GM23338 (cell line): ENCODE data around the gene ZCCHC17. TPM values are rescaled to one million over a fixed set of nuclear protein-coding genes. Genes with fewer than 3 reads are reported as not detected.
"Not testable (repeated sequence)": the region's sequence is repeated elsewhere in the genome, so short reads cannot be mapped to it uniquely, and the experiment has no call there.

Source experiments
- ATAC-seq: fragments of 200-7000 bp; cut with Tn5 transposase; 3 replicates; pipeline ENCODE4 v1.9.1; 2020
- DNase-seq: peaks from one replicate; pipeline ENCODE4 v3.0.0-alpha.2; 2015; ENCODE audit warnings: low spot score
- H2AFZ ChIP-seq: fragments of 200-600 bp; sonication (generic); 2 replicates; pipeline ENCODE4 v1.8.0; 2016; ENCODE audit warnings: antibody characterized with exemption, mild to moderate bottlenecking, moderate library complexity
- H3F3A ChIP-seq: fragments of 200-600 bp; sonication (generic); replicated peaks from 2 replicates; pipeline ENCODE4 v1.8.0; 2017; ENCODE audit warnings: antibody characterized with exemption, mixed run types, low read depth
- H3K27ac ChIP-seq: fragments of 200-600 bp; sonication (generic); 2 replicates; pipeline ENCODE4 v1.6.1; 2016; ENCODE audit warnings: low read depth
- H3K27me3 ChIP-seq: fragments of 200-600 bp; sonication (generic); 2 replicates; pipeline ENCODE4 v1.8.0; 2016; ENCODE audit warnings: mild to moderate bottlenecking, mixed run types, moderate library complexity; ENCODE audit not compliant: insufficient read depth
- H3K36me3 ChIP-seq: fragments of 200-600 bp; sonication (generic); 2 replicates; pipeline ENCODE4 v1.8.0; 2016; ENCODE audit warnings: mild to moderate bottlenecking; ENCODE audit not compliant: insufficient read depth
- H3K4me1 ChIP-seq: fragments of 200-600 bp; sonication (generic); 2 replicates; pipeline ENCODE4 v1.8.0; 2016; ENCODE audit warnings: mild to moderate bottlenecking, moderate library complexity; ENCODE audit not compliant: insufficient read depth
- H3K4me2 ChIP-seq: fragments of 200-600 bp; sonication (generic); 2 replicates; pipeline ENCODE4 v1.7.1; 2017; ENCODE audit warnings: mixed run types
- H3K4me3 ChIP-seq: fragments of 200-600 bp; sonication (generic); 2 replicates; pipeline ENCODE4 v1.6.1; 2016; ENCODE audit warnings: mixed run types
- H3K79me2 ChIP-seq: fragments of 200-600 bp; sonication (generic); replicated peaks from 2 replicates; pipeline ENCODE4 v1.8.0; 2017; ENCODE audit warnings: mild to moderate bottlenecking; ENCODE audit not compliant: insufficient read depth
- H3K9me2 ChIP-seq: fragments of 200-600 bp; sonication (generic); 2 replicates; pipeline ENCODE4 v1.8.0; 2017; ENCODE audit not compliant: insufficient read depth
- H4K20me1 ChIP-seq: fragments of 200-600 bp; sonication (generic); replicated peaks from 2 replicates; pipeline ENCODE4 v1.8.0; 2017; ENCODE audit warnings: mild to moderate bottlenecking; ENCODE audit not compliant: insufficient read depth
- H3K27ac Mint-ChIP-seq: 2 replicates; pipeline ENCODE4 v1.8.0; 2020; ENCODE audit warnings: inconsistent platforms, mild to moderate bottlenecking, moderate library complexity, mixed read lengths
- H3K27me3 Mint-ChIP-seq: 3 replicates; pipeline ENCODE4 v1.8.0; 2022; ENCODE audit warnings: low read depth, mild to moderate bottlenecking, moderate library complexity, mixed read lengths, inconsistent platforms; ENCODE audit not compliant: insufficient read depth, poor library complexity
- H3K36me3 Mint-ChIP-seq: 3 replicates; pipeline ENCODE4 v1.8.0; 2021; ENCODE audit warnings: low read depth, mild to moderate bottlenecking, inconsistent platforms, moderate library complexity, mixed read lengths
- H3K4me1 Mint-ChIP-seq: 3 replicates; pipeline ENCODE4 v1.8.0; 2020; ENCODE audit warnings: mild to moderate bottlenecking, inconsistent platforms, mixed read lengths
- H3K4me3 Mint-ChIP-seq: 3 replicates; pipeline ENCODE4 v1.8.0; 2021; ENCODE audit warnings: moderate library complexity, mild to moderate bottlenecking, inconsistent platforms, mixed read lengths
- H3K9me3 Mint-ChIP-seq: 3 replicates; pipeline ENCODE4 v1.8.0; 2020; ENCODE audit warnings: moderate library complexity, mild to moderate bottlenecking, inconsistent platforms, mixed read lengths
- CREB1 ChIP-seq: fragments of 250-450 bp; sonication (Bioruptor Pico); IDR thresholded peaks from 2 replicates; pipeline ENCODE4 v1.5.0; 2020; ENCODE audit warnings: low read depth, mild to moderate bottlenecking, moderate library complexity
- CTCF ChIP-seq, 2 experiments: fragments of 200-600 bp in 1 of 2; sonication (generic) in 1 of 2; conservative IDR thresholded peaks; 2 replicates each; pipeline versions ENCODE4 v1.5.1 to v1.6.1; 2016 to 2017; ENCODE audit warnings: antibody characterized with exemption in 2 of 2, low read depth in 2 of 2, mild to moderate bottlenecking in 2 of 2, moderate library complexity in 1 of 2
- NANOG ChIP-seq: IDR thresholded peaks from 2 replicates; pipeline ENCODE4 v1.6.1; 2016; ENCODE audit warnings: antibody characterized with exemption, borderline replicate concordance
- REST ChIP-seq: IDR thresholded peaks from one replicate; pipeline ENCODE4 v1.6.1; 2018; ENCODE audit warnings: antibody characterized with exemption; ENCODE audit not compliant: unreplicated experiment
- STAT1 ChIP-seq: IDR thresholded peaks from one replicate; pipeline ENCODE4 v1.6.1; 2016; ENCODE audit warnings: antibody characterized with exemption; ENCODE audit not compliant: unreplicated experiment
- ZNF462 ChIP-seq: fragments of 250-450 bp; sonication (Bioruptor Pico); IDR thresholded peaks from 2 replicates; pipeline ENCODE4 v1.5.0; 2020; ENCODE audit warnings: mild to moderate bottlenecking, moderate library complexity
- polyA plus RNA-seq: library from polyadenylated mRNA; unstranded; fragments of >200 nt; fragmentation: Nextera tagmentation; extraction: Ambion mirVana; gene quantifications from 2 replicates; pipeline ENCODE4 v1.2.1, GENCODE V29; 2016
- total RNA-seq: library from RNA; depleted of rRNA; stranded (reverse); fragments of >200 nt; shearing (Covaris generic); gene quantifications from 2 replicates; pipeline ENCODE4 v1.2.3, GENCODE V29; 2014

The ZCCHC17 gene
- total and polyA plus RNA-seq, 2 experiments from 2014 or later: 40.1 to 134 TPM

- H3K36me3 ChIP-seq: peaks cover 61% of the 10 kb centered on the region
- no peaks in the 10 kb centered on the region; the same call in 2 of the 3 replicates for H3K4me1 Mint-ChIP-seq
- no peaks in the 10 kb centered on the region for H3K27me3 Mint-ChIP-seq
- peaks cover 8% of the 10 kb centered on the region for H4K20me1 ChIP-seq
- no peak overlapping the region for H3K4me3 Mint-ChIP-seq
- no peak overlapping the region for H3K4me2 ChIP-seq
- no peaks in the 10 kb centered on the region for H3K79me2 ChIP-seq
- no peak overlapping the region for H3K27ac ChIP-seq
- H3K4me3 ChIP-seq: no peak overlapping the region
- no peak overlapping the region for H3K27ac Mint-ChIP-seq
- no peaks in the 10 kb centered on the region for H3K27me3 ChIP-seq
- H2AFZ ChIP-seq: no peak overlapping the region
- no peak for ATAC-seq
- H3F3A ChIP-seq: peaks cover 6% of the 10 kb centered on the region; the same call in 1 of the 2 replicates
- no peaks in the 10 kb centered on the region for H3K9me2 ChIP-seq
- TF ChIP-seq REST: no peak
- no peak for TF ChIP-seq CTCF (conservative IDR thresholded peaks at IDR 0.05; ENCODE audit: low read depth in 2 of 2)
- no peak for TF ChIP-seq ZNF462 (CRISPR knock-in tag)
- TF ChIP-seq STAT1: no peak
- TF ChIP-seq CREB1 (CRISPR knock-in tag): no peak
- TF ChIP-seq NANOG: no peak
- H3K36me3 Mint-ChIP-seq: peaks cover 86% of the 10 kb centered on the region
- no peaks in the 10 kb centered on the region for H3K9me3 Mint-ChIP-seq
- no peaks in the 10 kb centered on the region for H3K4me1 ChIP-seq
- no peak for DNase-seq
Measured at GRCh38 chr1:31261916-31262315, 34.9 kb upstream of the ZCCHC17 start.

- not testable (repeated sequence) for H3F3A ChIP-seq, ATAC-seq
Measured at GRCh38 chr1:31262393-31262792, 34.4 kb upstream of the ZCCHC17 start.

More at GRCh38 chr1:31262393-31262792, 34.4 kb upstream of the ZCCHC17 start:
- not testable (repeated sequence) for H2AFZ ChIP-seq, H3K4me1 ChIP-seq, DNase-seq, H3K79me2 ChIP-seq, H3K4me3 ChIP-seq, H3K27ac ChIP-seq, H3K4me1 Mint-ChIP-seq, H3K4me3 Mint-ChIP-seq, H3K27ac Mint-ChIP-seq, H3K27me3 Mint-ChIP-seq, H3K4me2 ChIP-seq, H3K9me2 ChIP-seq, H3K9me3 Mint-ChIP-seq, H3K27me3 ChIP-seq
- Histone ChIP-seq H3K36me3 (peaks cover 65% of the 10 kb centered on the region), H4K20me1 (peaks cover 13% of the 10 kb centered on the region)
- peaks cover 89% of the 10 kb centered on the region for H3K36me3 Mint-ChIP-seq
